SU-DHL-6 (cell line): Measurements from ENCODE around the gene ATP5F1D.
A peak's percentile ranks its signal among the peaks of the same experiment; 100 is the strongest.

Experiments
- H2AFZ ChIP-seq: fragments of 200-600 bp; sonication (generic); 2 replicates; pipeline ENCODE4 v1.6.1; 2014; ENCODE audit warnings: low read depth, mild to moderate bottlenecking, moderate library complexity, mixed read lengths, antibody characterized with exemption, low read length; ENCODE audit not compliant: severe bottlenecking
- H3F3A ChIP-seq: fragments of 200-600 bp; shearing (Covaris generic); 2 replicates; pipeline ENCODE4 v1.6.0; 2016; ENCODE audit warnings: antibody characterized with exemption, mild to moderate bottlenecking; ENCODE audit not compliant: insufficient read depth
- H3K27ac ChIP-seq: fragments of 200-600 bp; sonication (generic); 2 replicates; pipeline ENCODE4 v1.5.1; 2016; ENCODE audit warnings: low read depth, mild to moderate bottlenecking, low read length, moderate library complexity, mixed read lengths
- H3K27me3 ChIP-seq: fragments of 200-600 bp; sonication (generic), shearing (Covaris generic); 2 replicates; pipeline ENCODE4 v1.6.0; 2014; ENCODE audit warnings: mild to moderate bottlenecking, low read length
- H3K36me3 ChIP-seq: fragments of 200-600 bp; sonication (generic); 2 replicates; pipeline ENCODE4 v1.6.1; 2014; ENCODE audit warnings: mild to moderate bottlenecking, low read length, mixed read lengths
- H3K4me2 ChIP-seq: fragments of 300-600, 200-600 bp; shearing (Covaris generic), sonication (generic); 2 replicates; pipeline ENCODE4 v1.6.0; 2014; ENCODE audit warnings: low read length, low read depth, mild to moderate bottlenecking; ENCODE audit not compliant: poor library complexity, severe bottlenecking
- H3K4me3 ChIP-seq: fragments of 200-600 bp; sonication (generic); 2 replicates; pipeline ENCODE4 v1.5.1; 2014; ENCODE audit warnings: antibody characterized with exemption, low read length, mild to moderate bottlenecking, mixed read lengths; ENCODE audit not compliant: insufficient read depth, poor library complexity, severe bottlenecking
- H3K79me2 ChIP-seq: fragments of 200-600 bp; sonication (generic); 2 replicates; pipeline ENCODE4 v1.6.1; 2014; ENCODE audit warnings: mild to moderate bottlenecking, low read length, moderate library complexity; ENCODE audit not compliant: insufficient read depth
- H3K9ac ChIP-seq: fragments of 200-600 bp; sonication (generic); 2 replicates; pipeline ENCODE4 v1.7.0; 2014; ENCODE audit warnings: mild to moderate bottlenecking, low read length
- H3K9me2 ChIP-seq: fragments of 200-600 bp; sonication (generic); replicated peaks from 2 replicates; pipeline ENCODE4 v1.6.1; 2014; ENCODE audit warnings: low read length; ENCODE audit not compliant: insufficient read depth
- H3K9me3 ChIP-seq: fragments of 200-600 bp; sonication (generic); 2 replicates; pipeline ENCODE4 v1.6.1; 2014; ENCODE audit warnings: low read length, mixed read lengths; ENCODE audit not compliant: insufficient read depth
- H4K20me1 ChIP-seq: fragments of 200-600 bp; sonication (generic); 2 replicates; pipeline ENCODE4 v1.6.1; 2014; ENCODE audit warnings: low read depth, mild to moderate bottlenecking, antibody characterized with exemption, low read length, moderate library complexity, mixed read lengths
- CTCF ChIP-seq: fragments of 200-600 bp; sonication (generic); IDR thresholded peaks from one replicate; pipeline ENCODE4 v1.5.1; 2017; ENCODE audit warnings: antibody characterized with exemption, mild to moderate bottlenecking, low read length, moderate library complexity; ENCODE audit not compliant: insufficient read depth, poor library complexity, severe bottlenecking
- EZH2phosphoT487 ChIP-seq: fragments of 200-600 bp; sonication (generic), shearing (Covaris generic); conservative IDR thresholded peaks from 2 replicates; pipeline ENCODE4 v1.6.1; 2018; ENCODE audit warnings: mild to moderate bottlenecking, antibody characterized with exemption, low read length, moderate library complexity, mixed read lengths

Gene ATP5F1D

GRCh38 chr19:1273263-1274041 is 31.9 kb downstream of the ATP5F1D start:
- H3K27me3 ChIP-seq: no peaks in the 10 kb centered on the region
- H3F3A ChIP-seq: peaks cover 57% of the 10 kb centered on the region
- no peaks in the 10 kb centered on the region; the same call in 1 of the 2 replicates for H4K20me1 ChIP-seq
- no peak overlapping the region for H2AFZ ChIP-seq
- no peak overlapping the region for H3K9ac ChIP-seq
- H3K79me2 ChIP-seq: peaks cover 35% of the 10 kb centered on the region
- H3K9me2 ChIP-seq: no peaks in the 10 kb centered on the region
- H3K27ac ChIP-seq: no peak overlapping the region
- H3K4me2 ChIP-seq: no peak overlapping the region
- TF ChIP-seq CTCF (no peak), EZH2phosphoT487 (no peak)
- H3K9me3 ChIP-seq: no peaks in the 10 kb centered on the region
- no peak overlapping the region for H3K4me3 ChIP-seq
- peaks cover 6% of the 10 kb centered on the region for H3K36me3 ChIP-seq

- Histone ChIP-seq H3F3A (peaks cover 57% of the 10 kb centered on the region), H3K9me2 (no peaks in the 10 kb centered on the region), H3K4me3 (peak overlapping the region; percentile 47), H3K27me3 (no peaks in the 10 kb centered on the region), H3K36me3 (peaks cover 6% of the 10 kb centered on the region), H3K4me2 (peak overlapping the region; percentile 49), H3K9me3 (no peaks in the 10 kb centered on the region), H2AFZ (no peak overlapping the region), H3K79me2 (peaks cover 35% of the 10 kb centered on the region), H3K27ac (no peak overlapping the region), H4K20me1 (no peaks in the 10 kb centered on the region; the same call in 1 of the 2 replicates), H3K9ac (peak overlapping the region; percentile 96; the same call in 1 of the 2 replicates)
- TF ChIP-seq CTCF (no peak), EZH2phosphoT487 (no peak)
Observed at GRCh38 chr19:1274081-1274851, 32.7 kb downstream of the ATP5F1D start.

GRCh38 chr19:1274852-1275259 is 33.3 kb downstream of the ATP5F1D start:
- H2AFZ ChIP-seq: no peak overlapping the region
- peak overlapping the region; percentile 88 for H3K27ac ChIP-seq
- H3K4me2 ChIP-seq: peak overlapping the region; percentile 49
- no peaks in the 10 kb centered on the region for H3K9me3 ChIP-seq
- H3K9ac ChIP-seq: peak overlapping the region; percentile 96
- peaks cover 55% of the 10 kb centered on the region for H3F3A ChIP-seq
- H4K20me1 ChIP-seq: no peaks in the 10 kb centered on the region; the same call in 1 of the 2 replicates
- H3K9me2 ChIP-seq: no peaks in the 10 kb centered on the region
- no peaks in the 10 kb centered on the region for H3K27me3 ChIP-seq
- H3K36me3 ChIP-seq: peaks cover 6% of the 10 kb centered on the region
- H3K79me2 ChIP-seq: peaks cover 31% of the 10 kb centered on the region
- peak overlapping the region; percentile 47 for H3K4me3 ChIP-seq
- TF ChIP-seq CTCF (no peak), EZH2phosphoT487 (no peak)
